HG02973 (cell line): ENCODE measurements around the gene WWTR1.

Experiments
- ATAC-seq: cut with Tn5 transposase; IDR thresholded peaks from one replicate; pipeline ENCODE4 v1.9.1; 2021; ENCODE audit warnings: moderate library complexity; ENCODE audit not compliant: unreplicated experiment

The WWTR1 gene

DNA sequence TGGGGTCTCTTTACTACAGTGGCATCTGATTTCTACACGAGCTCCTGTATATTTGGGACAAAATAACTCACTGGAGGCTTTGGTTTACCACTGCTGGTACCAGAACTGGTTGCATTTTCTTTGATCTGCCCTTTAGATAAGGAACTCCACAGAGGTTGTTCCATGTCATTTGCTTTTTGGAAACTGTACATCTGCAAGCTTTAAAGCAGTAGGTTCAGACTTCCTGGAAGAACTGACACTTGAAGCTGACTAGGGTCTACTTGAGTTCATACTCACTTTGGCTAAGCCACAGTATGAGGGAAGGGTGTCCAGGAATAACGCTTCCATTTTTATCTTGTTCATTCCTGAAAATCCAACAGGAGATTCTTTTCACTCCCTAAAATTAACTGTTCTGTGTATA, 86.4 kb downstream of the WWTR1 start:
- ATAC-seq = no peak

DNA sequence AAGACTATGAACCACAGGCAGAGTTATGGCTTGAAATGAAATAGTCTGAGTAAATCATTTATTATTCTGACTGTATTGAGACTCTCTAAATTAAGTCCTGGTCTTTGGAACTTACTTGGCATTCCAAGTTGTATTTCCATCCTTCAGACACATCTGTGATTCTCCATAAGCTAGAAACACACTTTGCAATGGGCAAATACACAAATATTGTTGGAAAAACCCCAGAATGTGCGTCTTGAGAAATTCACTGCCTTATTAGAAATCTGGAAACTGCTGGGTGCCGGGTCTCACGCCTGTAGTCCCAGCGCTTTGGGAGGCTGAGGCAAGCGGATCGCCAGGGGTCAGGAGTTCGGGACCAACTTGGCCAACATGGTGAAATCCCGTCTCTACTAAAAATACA, 87.8 kb downstream of the WWTR1 start:
- ATAC-seq = no peak

DNA sequence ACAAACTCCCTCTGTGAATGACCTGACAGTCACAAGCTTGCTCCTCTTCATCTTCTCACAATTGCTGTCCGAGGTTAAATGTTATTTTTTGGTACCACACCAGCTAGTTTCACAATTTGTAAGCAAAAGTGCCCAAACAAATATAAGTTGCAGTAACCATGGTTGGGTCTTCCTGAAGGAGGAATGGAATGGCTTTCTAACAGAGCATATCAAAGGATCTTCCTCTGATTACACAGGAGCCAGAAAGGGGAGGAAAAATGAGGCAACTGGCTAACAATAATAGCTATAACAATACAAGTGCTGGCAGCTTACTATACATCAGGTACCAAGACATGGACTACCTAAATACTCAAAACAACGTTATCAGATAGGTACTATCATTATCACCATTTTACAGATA, 90.4 kb downstream of the WWTR1 start:
- ATAC-seq = no peak

DNA sequence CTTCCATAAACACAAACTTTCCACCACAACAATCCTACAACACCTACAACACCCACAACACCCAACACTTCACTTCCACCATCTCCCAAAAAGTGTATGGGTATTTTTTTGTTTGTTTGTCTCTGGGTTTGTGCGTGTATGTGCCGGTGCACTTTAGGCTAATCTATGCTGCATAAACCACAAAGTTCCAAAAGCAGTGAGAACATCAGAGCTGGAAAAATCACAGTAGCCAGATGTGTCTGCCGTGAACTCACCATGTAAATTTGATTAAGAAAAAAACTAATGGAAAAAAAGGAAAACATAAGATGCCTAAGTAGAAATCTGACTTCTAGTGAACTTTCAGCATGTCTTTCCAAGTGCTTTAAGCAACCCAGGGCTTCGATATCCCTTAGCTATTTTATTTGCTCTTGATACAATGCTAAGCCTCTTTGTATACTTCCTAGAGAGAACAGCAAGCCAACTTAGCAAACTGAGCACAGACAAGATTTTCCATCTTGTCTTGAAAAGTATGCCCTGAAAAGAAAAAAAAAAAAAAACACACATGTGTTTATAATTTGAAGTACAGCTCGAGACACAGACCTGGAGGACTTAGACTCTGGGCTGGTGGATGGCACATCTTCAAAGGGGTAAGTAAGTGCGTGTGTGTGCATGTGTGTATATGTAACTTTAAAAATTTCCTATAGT, 91.4 kb downstream of the WWTR1 start:
- no peak for ATAC-seq

DNA sequence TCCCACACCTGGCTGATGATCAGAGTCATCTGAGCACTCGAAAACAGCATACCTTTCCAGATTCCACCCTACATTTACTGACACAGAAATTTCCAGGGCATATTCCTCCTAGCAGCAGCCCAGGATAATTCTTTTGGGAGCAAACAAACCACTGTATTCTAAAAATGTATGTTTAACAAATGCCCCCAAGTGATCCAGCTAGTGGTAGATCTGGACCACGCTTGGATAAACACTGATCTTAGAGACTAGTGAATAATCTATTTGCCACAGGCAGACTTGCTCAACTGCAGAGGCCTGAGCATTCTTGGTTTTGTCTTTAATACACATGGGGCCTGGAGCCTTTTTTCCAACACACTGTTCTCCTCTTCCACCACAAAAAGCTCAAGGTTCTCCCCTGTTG, 93.7 kb downstream of the WWTR1 start:
- no peak for ATAC-seq

DNA sequence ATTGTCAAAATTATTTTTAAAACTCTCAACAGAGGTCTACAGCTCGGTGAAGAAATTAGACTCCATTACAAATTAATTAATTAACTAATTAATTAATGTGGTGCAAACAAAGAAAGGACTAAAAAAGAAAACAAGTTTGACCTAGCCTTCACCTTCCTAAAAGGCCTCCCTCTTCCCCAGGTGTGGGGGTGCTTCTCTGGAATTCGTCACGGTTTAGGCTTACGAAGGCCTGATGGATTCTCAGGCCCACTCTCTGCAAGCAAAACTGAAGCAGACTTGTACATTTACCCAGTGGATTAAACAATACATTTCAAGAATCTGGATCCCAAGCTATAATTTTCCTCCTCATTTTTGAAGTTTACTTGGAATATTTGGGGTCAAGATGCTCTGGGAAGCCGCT, 94.7 kb downstream of the WWTR1 start:
- ATAC-seq = no peak

DNA sequence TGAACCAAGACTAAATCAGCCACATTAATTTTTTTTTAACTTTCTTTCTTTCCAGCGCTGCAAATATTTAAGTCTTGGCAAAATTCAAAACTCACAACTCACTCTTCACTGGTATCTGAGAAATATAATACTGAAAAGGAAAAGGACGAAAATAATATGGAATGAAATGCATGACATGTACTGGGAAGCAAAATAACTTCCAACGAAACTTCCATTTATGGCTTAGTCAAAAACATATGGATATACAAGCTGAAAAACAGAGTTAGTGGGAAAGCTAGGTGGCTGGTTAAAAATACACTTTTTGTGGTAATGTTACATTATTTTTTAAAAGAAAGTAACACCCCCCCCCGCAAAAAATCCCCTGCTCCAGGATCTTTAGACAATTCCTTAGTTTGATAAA, 97.2 kb downstream of the WWTR1 start:
- no peak for ATAC-seq

DNA sequence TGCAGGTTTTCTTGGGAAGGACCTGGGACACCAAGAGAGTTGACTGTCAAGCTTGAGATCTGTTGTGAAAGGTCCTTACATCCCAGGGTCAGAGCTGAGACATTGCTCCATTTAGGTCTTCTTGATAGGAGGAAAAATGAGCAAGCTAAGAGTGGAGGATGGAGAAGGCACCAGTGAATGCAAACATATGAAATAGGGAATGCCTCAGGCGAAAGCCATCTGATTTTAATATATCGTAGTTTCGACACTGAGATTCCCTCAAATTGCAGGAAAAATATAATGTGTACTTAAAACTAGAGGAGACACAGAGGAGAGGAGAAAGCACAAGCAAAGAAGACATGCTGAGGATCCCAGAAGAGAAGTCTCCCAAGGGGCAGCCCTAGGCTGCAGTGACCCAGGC, 97.8 kb downstream of the WWTR1 start:
- no peak for ATAC-seq

DNA sequence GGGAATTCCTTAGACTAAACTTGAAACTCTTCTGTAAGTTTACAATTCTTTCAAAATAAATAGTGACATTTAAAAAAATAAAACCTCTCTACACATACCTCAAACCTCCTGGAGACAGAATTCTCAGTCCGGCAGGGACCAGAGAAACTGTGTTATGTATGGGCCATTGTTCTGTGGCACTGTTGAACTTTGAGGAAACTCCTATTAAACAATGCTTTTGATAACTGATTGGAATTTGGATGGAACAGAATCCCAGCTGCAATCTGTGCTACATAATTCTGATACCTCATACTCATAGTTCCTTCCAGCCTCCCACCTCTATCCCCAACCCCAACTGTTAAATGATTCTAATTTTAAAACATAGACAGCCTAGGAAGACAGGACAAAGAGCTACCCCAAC, 98.3 kb downstream of the WWTR1 start:
- no peak for ATAC-seq

DNA sequence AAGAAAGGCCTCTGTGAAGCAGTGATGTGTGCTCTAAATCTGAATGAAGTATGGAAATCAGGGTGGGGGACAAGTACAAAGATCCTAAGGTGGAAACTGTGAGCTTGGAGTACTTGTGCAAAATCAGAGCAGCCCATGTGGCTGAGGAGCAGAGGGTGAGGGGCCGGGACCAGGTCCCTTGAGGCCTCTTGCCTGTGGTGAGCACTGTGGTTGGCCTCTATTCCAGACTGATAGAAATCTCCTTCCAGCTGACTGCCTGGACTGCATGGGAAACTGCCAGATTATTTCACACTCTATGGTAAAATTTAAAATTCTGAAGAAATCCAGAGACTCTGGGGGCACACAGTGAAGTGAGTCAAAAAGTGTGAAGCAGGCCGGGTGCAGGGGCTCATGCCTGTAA, 101.9 kb downstream of the WWTR1 start:
- no peak for ATAC-seq

DNA sequence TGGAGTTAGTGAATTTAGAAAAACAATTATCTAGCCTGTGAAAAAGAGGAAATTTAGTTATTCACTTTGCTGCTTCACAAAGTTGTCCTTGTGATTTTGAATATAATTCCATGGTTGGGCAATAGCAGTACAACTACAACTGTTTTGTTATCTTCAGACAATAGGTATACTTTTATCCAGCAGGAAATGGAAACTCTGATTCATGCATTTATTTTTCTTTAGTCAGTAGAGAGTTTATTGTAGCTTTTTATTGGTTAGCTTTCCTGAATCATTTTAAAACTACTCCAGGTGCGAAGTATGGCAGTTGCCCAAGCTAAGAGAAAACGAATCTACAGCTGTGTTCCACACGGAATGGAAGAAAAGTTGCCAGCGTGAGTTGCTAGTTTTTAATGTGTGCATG, 103.0 kb downstream of the WWTR1 start:
- no peak for ATAC-seq

DNA sequence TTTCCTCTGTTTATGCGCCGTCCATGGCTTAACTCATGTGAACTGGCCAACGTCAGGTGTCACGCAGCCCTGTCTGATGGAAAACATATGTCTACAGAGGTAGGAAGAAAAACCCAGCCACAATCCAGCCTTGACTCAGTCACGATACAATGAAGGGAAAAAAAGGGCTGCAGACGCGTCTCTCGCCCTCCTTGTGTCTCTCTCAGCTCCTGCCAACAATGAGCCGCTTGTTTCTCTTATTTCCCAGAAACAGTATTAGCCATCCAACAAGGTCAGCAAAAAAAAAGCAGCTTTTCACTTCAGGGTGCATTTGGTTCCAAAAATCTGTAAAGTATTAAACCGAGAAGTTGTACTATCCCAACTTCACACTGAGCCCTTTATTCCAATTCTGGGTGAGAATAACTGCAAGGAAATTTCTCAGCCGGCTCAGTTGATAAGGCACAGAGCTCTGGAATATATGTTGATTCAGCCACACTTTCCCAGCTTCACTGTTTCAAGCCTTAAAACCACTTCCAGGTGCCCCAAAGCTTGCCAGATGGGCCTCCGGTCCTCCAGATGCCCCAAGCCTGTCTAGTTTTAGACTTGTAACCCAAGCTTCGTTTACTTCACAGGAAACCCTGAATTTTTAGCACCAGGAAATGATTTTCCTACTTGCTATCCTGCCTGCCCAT, 103.9 kb downstream of the WWTR1 start:
- ATAC-seq = no peak

DNA sequence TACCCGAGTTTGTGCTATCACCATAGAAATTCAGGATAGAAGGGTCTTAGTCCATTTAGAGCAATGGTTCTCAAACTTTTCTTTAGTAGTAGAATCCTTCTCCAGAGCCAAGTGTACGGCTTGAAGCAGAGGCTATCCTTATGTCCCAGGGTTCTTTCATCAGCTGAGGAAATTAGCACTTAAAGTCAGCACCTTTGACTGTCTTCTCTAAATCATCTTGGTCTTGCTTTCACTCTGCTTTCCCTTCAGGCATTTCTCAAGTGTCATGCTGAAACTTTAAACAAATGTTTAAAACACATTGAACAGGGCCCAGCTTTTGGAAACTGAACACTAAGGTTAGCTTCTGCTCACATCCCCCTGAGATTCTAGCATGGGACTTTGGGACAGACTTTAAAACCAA, 105.1 kb downstream of the WWTR1 start:
- no peak for ATAC-seq

DNA sequence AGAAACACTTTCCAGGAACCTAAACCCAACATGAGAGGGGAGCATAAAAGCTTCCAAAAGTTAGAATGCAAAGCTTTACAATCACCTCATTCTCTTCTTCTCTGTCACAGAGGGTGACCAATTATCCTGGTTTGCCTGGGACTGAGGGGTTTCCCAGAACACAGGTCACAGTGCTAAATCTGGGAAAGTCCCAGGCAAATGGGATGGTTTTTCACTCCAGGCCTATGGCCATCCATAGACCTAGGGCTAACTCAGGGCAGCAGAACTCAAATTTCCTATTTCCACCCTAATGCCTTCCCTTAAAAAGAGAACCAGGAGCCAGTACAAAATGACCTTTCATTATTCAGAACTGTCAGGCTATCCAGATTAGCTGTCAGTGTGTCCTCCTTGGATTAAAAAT, 106.3 kb downstream of the WWTR1 start:
- no peak for ATAC-seq

DNA sequence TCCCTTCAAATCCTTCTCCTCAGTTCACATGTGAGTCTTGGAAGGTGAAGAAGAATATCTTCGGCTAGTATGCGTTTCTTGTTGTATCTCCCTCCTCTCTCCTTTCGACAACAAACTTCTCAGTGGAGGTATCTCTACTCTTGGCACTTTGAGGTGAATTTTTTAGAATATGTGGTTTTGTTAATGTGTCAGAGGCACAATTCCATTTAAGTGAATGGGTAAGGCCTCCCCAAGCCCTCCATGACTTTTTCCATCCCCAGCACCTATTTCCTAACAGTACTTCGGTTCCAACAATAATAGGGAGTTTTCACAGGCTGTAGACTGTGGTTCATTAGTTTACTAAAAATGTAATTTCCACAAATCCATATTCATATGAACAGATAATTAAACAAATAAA, 109.2 kb downstream of the WWTR1 start:
- ATAC-seq = no peak

DNA sequence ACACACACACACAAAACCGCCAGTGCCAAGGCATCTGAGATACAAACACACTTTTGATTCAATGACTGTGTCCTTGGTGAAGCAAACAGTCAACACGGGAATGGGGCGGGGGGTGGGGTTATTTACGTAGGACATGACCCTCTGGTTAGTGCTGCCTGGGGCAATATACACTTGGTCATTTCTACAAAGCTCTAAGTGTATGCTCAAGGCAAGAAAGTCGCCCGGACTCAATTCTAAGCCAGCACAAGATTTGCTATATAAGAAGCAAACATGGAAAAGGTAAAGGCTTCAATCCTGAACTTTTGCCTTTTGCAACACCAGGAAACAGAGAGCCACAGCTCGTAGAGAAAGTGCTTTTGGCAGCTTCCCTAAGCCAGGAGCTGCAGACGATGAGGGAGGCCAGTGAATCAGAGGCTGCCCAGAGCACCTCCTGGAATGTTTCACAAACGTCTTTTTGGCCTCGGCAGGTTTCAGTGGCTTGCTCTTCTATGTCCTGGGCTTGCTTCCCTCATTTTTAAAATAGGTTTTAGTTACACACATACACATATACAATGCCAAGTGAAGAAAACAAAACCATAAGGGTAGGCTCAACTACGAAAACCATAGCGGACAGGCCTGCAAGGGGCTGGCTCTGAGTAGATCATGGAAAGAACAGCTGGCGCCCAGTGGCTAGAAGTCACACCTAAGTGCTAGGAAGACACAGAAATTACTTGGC, 109.7 kb downstream of the WWTR1 start:
- ATAC-seq = no peak

DNA sequence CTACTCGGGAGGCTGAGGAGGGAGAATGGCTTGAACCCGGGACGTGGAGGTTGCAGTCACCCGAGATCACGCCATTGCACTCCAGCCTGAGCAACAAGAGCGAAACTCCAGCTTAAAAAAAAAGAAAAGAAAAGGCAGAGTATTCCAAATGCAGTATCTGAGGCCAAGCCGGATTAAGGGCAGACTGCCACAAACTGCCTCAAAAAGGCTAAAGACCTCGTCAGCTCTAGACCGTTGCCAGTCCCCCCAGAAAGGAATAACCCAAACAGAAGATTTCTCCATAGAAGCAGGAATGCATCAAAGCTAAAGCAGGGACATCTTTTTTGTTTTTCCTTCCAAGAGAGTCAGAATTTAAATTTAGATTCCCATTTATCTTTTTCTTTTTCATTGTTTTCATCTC, 110.4 kb downstream of the WWTR1 start:
- no peak for ATAC-seq

DNA sequence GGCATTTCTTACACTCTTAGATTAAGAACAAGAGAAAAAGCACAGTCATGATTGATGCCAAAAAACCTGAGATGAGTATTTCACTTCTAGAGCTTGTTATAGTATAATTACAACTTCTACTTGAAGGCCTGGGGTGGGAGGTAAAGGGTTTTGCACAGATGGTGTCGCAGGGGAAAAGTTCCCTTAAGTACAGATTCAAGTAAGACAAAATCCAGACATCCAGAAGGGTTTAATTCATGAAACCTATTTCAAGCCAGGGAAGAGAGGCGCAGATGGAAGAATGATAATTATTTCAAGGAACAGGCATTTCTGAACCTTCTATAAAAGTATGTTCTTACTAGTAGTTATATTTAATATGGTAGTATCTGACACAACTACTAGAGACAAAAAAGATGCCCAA, 112.8 kb downstream of the WWTR1 start:
- no peak for ATAC-seq

DNA sequence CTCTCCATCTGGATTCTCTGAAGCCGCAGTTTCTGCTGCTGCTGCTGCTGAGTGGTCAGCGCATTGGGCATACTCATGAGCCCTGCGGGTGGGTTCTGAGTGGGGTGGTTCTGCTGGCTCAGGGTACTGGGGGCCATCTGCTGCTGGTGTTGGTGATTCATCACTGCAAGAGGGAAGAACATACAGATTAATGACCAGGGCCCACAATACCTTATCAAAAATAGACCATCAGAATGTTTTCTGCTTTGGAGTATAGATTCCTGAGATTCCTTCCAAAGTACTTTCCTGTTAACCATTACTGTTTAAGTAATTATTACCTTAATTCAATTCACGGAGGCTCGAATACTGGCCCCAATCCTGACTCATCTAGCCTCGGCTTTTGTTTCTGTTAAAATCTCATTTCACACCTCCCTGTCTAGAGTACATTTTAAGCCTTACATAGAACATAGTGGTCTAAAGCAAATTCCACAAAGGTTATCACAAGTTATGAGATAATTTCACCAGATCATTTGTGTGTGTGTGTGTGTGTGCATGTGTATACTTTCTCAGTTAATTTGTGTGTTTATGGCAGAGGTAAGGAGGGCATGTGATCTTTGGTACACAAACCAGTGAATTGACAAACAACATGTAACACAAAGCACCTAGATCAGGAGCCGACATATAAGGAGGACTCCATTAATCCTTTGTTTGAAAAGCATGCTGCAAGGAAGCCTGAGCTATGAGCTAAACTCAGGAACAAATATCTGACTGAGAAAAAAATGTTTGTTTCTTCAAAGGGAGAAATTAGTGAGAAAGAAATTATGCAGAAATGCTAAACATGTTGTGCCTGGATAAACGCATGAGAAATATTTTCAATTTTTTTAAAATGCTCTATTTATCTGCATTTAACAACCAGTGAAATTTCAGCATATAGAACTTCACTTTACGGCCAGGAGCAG, 115.2 kb downstream of the WWTR1 start:
- ATAC-seq = no peak

DNA sequence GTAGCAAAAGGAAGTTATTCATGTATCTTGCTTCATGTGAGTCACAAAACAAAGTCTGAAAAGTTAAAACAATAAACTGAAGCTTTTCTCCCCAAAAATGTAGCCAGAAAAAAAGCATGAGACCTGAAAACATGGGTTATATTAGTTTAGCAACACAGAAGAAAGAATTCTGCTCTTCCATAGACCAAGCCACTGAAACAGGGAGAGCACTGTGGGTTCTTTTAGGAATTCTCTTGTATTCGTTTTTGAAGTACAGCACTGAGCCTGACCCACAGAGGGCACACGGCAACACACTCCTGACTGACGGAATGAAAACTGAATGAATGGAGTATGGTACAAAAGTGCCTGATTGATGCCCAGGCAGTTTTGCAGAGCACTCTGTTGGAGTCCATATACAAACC, 116.7 kb downstream of the WWTR1 start:
- ATAC-seq = no peak

DNA sequence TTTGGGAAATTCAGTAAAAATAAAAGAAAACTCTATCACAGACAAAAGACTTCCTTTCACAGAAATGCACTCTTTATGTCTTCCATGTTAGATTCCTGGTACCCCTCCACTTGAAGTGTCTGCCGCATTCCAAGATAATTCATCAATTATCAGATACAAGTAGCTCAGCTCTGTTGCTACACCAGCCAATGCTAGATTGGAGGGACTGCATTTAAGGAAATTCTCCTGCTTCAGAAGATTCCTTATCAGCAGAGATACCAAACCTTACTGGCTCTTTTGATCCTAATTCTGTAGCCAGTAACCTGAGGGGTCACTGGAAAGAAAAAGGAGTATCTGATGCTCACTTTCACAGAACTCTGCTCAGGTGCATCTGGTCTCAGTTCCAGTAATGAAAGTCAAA, 119.5 kb downstream of the WWTR1 start:
- no peak for ATAC-seq
